ENCODE results near the gene OTUD6A. TPM values are rescaled to one million over a fixed set of nuclear protein-coding genes. Genes with fewer than 3 reads are reported as not detected.
"Not testable (repeated sequence)": the region's sequence is repeated elsewhere in the genome, so short reads cannot be mapped to it uniquely, and the experiment has no call there.

OTUD6A gene
- total RNA-seq, 1 donor from 2014 or later: not detected

DNA sequence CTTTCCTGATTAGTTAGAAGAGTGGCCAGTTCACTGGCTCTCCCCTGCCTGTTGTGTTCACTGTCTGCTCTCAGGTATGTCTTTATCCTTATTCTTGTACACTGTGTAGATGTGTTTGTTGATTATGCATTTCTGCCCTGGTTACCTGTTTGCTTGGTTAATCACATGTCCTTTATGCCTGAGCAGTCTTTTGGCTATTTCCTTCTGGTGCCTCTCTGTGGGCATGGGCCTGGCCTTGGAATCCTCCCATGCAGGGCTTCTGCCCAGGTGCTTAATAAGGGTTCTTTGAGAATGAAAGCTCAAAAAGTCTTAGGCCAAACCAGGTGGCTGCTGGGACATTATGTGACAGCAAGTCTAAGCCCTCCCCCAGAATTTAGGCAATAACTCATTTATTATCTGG, 26.5 kb downstream of the OTUD6A start:
- Histone ChIP-seq H3K4me1 (no peaks in the 10 kb centered on the region), H3K27ac (no peak overlapping the region), H3K36me3 (no peaks in the 10 kb centered on the region), H3K27me3 (no peaks in the 10 kb centered on the region), H3K9me3 (no peaks in the 10 kb centered on the region), H3K4me3 (no peak overlapping the region)
- TF ChIP-seq, protein P1, sequence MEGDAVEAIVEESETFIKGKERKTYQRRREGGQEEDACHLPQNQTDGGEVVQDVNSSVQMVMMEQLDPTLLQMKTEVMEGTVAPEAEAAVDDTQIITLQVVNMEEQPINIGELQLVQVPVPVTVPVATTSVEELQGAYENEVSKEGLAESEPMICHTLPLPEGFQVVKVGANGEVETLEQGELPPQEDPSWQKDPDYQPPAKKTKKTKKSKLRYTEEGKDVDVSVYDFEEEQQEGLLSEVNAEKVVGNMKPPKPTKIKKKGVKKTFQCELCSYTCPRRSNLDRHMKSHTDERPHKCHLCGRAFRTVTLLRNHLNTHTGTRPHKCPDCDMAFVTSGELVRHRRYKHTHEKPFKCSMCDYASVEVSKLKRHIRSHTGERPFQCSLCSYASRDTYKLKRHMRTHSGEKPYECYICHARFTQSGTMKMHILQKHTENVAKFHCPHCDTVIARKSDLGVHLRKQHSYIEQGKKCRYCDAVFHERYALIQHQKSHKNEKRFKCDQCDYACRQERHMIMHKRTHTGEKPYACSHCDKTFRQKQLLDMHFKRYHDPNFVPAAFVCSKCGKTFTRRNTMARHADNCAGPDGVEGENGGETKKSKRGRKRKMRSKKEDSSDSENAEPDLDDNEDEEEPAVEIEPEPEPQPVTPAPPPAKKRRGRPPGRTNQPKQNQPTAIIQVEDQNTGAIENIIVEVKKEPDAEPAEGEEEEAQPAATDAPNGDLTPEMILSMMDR (IDR thresholded peaks at IDR 0.05): no peak
- DNase-seq (no peak), ATAC-seq (no peak)
- intact Hi-C loops (cut with DNase I): no loop called here

DNA sequence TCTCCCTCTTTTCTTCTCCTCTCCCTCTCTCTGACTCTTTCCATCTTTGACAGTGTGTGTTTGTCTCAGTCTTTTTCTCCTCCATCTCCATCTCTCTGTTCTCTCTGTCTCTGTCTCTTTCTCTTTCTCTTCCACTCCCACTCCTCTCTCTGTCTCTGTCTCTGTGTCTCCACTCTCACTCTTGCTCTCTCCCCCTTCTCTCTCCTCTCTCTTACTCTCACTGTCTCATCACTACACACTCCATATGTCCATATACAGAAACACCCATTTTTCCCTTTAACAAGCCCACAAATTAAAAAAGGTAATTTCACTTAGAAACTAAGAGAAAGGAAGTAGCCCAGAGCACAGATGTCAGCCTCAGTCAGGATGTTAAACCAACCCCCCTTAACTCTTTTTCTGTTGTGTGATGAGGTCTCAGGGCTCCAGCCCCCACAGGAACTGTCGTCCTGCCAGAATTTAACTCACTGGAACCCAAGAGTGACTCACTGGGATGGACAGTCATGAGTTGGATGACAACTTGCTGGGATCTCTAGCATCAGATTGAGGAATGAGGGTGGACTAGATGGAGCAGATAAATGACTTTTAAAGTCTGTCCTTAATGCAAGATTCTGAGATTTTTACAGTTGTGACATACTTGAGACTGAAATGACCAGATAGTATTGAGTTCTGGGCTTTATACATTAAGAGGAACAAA, 27.5 kb downstream of the OTUD6A start:
- H3K36me3 ChIP-seq: no peaks in the 10 kb centered on the region
- H3K4me1 ChIP-seq: no peaks in the 10 kb centered on the region
- TF ChIP-seq, protein P1 (IDR thresholded peaks at IDR 0.05): no peak
- no peak overlapping the region for H3K27ac ChIP-seq
- H3K9me3 ChIP-seq: no peaks in the 10 kb centered on the region
- H3K4me3 ChIP-seq: no peak overlapping the region
- intact Hi-C loops (cut with DNase I): no loop called here
- ATAC-seq (no peak), DNase-seq (no peak)
- H3K27me3 ChIP-seq: no peaks in the 10 kb centered on the region

DNA sequence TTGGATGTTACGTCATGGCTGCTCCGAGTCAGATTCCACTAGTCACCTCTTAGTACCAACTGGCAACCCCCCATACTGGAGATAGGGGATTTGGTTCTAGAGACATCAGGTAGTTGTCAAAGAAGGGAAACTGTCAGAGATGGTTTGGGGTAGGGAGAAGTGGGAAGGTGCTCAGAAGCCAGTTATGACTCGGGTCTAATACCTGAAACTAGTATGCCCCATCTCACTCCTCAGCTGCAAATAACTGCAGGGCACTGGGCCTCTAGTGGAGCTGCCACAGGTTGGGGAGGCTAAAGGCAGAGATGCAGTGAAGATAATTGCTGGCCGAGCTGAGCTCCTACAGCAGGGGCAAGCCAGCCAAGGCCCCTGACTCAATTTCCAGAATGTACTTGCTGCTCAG, 30.0 kb downstream of the OTUD6A start:
- no peaks in the 10 kb centered on the region for H3K4me1 ChIP-seq
- H3K27me3 ChIP-seq: no peaks in the 10 kb centered on the region
- no peaks in the 10 kb centered on the region for H3K9me3 ChIP-seq
- H3K4me3 ChIP-seq: no peak overlapping the region
- no peak for ATAC-seq
- TF ChIP-seq, protein P1 (IDR thresholded peaks at IDR 0.05): no peak
- DNase-seq: no peak
- intact Hi-C loops (cut with DNase I): no loop called here
- no peak overlapping the region for H3K27ac ChIP-seq
- H3K36me3 ChIP-seq: no peaks in the 10 kb centered on the region

- H3K4me1 ChIP-seq: no peaks in the 10 kb centered on the region
- H3K27ac ChIP-seq: no peak overlapping the region
- ATAC-seq: no peak
- DNase-seq: no peak
- H3K36me3 ChIP-seq: no peaks in the 10 kb centered on the region
- TF ChIP-seq, protein P1 (IDR thresholded peaks at IDR 0.05): peak; percentile 5
- no peak overlapping the region for H3K4me3 ChIP-seq
- no peaks in the 10 kb centered on the region for H3K27me3 ChIP-seq
- intact Hi-C loops (cut with DNase I): loop anchor here (5.0 kb wide), 1 partner anchor 559 kb away; no protein-coding TSS in a partner anchor
- H3K9me3 ChIP-seq: no peaks in the 10 kb centered on the region
Measured at GRCh38 chrX:70096052-70096451, 33.8 kb downstream of the OTUD6A start.

- Histone ChIP-seq H3K27me3 (no peaks in the 10 kb centered on the region), H3K4me3 (no peak overlapping the region), H3K36me3 (no peaks in the 10 kb centered on the region), H3K9me3 (no peaks in the 10 kb centered on the region), H3K27ac (no peak overlapping the region), H3K4me1 (no peaks in the 10 kb centered on the region)
- ATAC-seq: no peak
- DNase-seq: no peak
- TF ChIP-seq, protein P1 (IDR thresholded peaks at IDR 0.05): no peak
- intact Hi-C loops (cut with DNase I): no loop called here
Measured at GRCh38 chrX:70105229-70105628, 43.0 kb downstream of the OTUD6A start.

GRCh38 chrX:70111436-70112026, 49.3 kb downstream of the OTUD6A start:
- DNase-seq; H3K9me3 ChIP-seq; ATAC-seq; intact Hi-C loops (cut with DNase I); H3K27me3 ChIP-seq; H3K27ac ChIP-seq; H3K4me1 ChIP-seq; H3K36me3 ChIP-seq; H3K4me3 ChIP-seq: not testable (repeated sequence)

Small RNA genes lying within 50 kb of the gene (microRNA-seq; reads per million reads assigned to microRNA genes)
- 4.1 reads per million, percentile 26 among the genes with 10 or more reads in this experiment for gene MIR676 (ENCODE audit: borderline microRNAs expressed)

Other genes starting within 250 kb of the OTUD6A start
- gene AWAT2, start 12.5 kb upstream of the OTUD6A start, total RNA-seq: 0.26 TPM
- gene IGBP1, start 71.0 kb downstream of the OTUD6A start, total RNA-seq: 51.7 TPM
- gene DGAT2L6, start 115.0 kb downstream of the OTUD6A start, total RNA-seq: not detected
- gene AWAT1, start 172.2 kb downstream of the OTUD6A start, total RNA-seq: not detected
- 0.23 TPM for gene P2RY4, start 197.7 kb downstream of the OTUD6A start, total RNA-seq
- not detected for gene ARR3, start 205.9 kb downstream of the OTUD6A start, total RNA-seq
- gene RAB41, start 219.7 kb downstream of the OTUD6A start, total RNA-seq: not detected
- 23.6 TPM for gene PDZD11, start 227.5 kb downstream of the OTUD6A start, total RNA-seq
- gene KIF4A, start 227.6 kb downstream of the OTUD6A start, total RNA-seq: 0.75 TPM